H54 (cell line): Measurements from ENCODE around the gene ABLIM1.
A peak's percentile ranks its signal among the peaks of the same experiment; 100 is the strongest.

Experiments used
- DNase-seq: peaks from one replicate; pipeline ENCODE4 v3.0.0; 2011; ENCODE audit warnings: low spot score, mixed read lengths; ENCODE audit not compliant: insufficient read length
- FAIRE-seq: peaks from 3 replicates; lab custom pipeline; 2011; peaks lifted over from hg19 to GRCh38; lab: Jason Lieb, UNC
- POLR2A ChIP-seq: IDR thresholded peaks from 2 replicates; pipeline ENCODE4 v1.6.1; 2011; ENCODE audit warnings: low read depth, mild to moderate bottlenecking, low read length

ABLIM1 gene

GRCh38 chr10:114471906-114472876 is 185.9 kb downstream of the ABLIM1 start:
- DNase-seq = no peak
- no peak for TF ChIP-seq POLR2A
- no peak for FAIRE-seq

GRCh38 chr10:114470956-114471905 is 186.8 kb downstream of the ABLIM1 start:
- TF ChIP-seq POLR2A = no peak
- FAIRE-seq (no peak), DNase-seq (peak; percentile 47)

GRCh38 chr10:114470361-114470760 is 187.7 kb downstream of the ABLIM1 start:
- no peak for TF ChIP-seq POLR2A
- DNase-seq (no peak), FAIRE-seq (no peak)

- TF ChIP-seq POLR2A = no peak
- peak; percentile 25 for DNase-seq
Measured at GRCh38 chr10:114458955-114459354, 199.1 kb downstream of the ABLIM1 start.

GRCh38 chr10:114458216-114458920 is 199.7 kb downstream of the ABLIM1 start:
- FAIRE-seq (no peak), DNase-seq (no peak)

More at GRCh38 chr10:114458955-114459354, 199.1 kb downstream of the ABLIM1 start:
- no peak for FAIRE-seq

GRCh38 chr10:114453576-114453975 is 204.5 kb downstream of the ABLIM1 start:
- no peak for FAIRE-seq
- TF ChIP-seq POLR2A = no peak
- DNase-seq = no peak

More at GRCh38 chr10:114458216-114458920, 199.7 kb downstream of the ABLIM1 start:
- TF ChIP-seq POLR2A = no peak

- no peak for FAIRE-seq
- no peak for TF ChIP-seq POLR2A
- no peak for DNase-seq
Measured at GRCh38 chr10:114448897-114449296, 209.2 kb downstream of the ABLIM1 start.

- DNase-seq (no peak), FAIRE-seq (no peak)
Measured at GRCh38 chr10:114445332-114445731, 212.7 kb downstream of the ABLIM1 start.

GRCh38 chr10:114444819-114445218 is 213.3 kb downstream of the ABLIM1 start:
- no peak for TF ChIP-seq POLR2A
- FAIRE-seq (no peak), DNase-seq (no peak)

More at GRCh38 chr10:114445332-114445731, 212.7 kb downstream of the ABLIM1 start:
- TF ChIP-seq POLR2A = no peak

- no peak for FAIRE-seq
- DNase-seq = no peak
- no peak for TF ChIP-seq POLR2A
Measured at GRCh38 chr10:114442091-114442630, 215.9 kb downstream of the ABLIM1 start.

- FAIRE-seq (no peak), DNase-seq (no peak)
- no peak for TF ChIP-seq POLR2A
Measured at GRCh38 chr10:114441107-114441506, 217.0 kb downstream of the ABLIM1 start.

- no peak for TF ChIP-seq POLR2A
- DNase-seq = peak; percentile 24
- FAIRE-seq = no peak
Measured at GRCh38 chr10:114437473-114438292, 220.4 kb downstream of the ABLIM1 start.

GRCh38 chr10:114436941-114437340 is 221.1 kb downstream of the ABLIM1 start:
- TF ChIP-seq POLR2A = no peak

More at GRCh38 chr10:114436941-114437340, 221.1 kb downstream of the ABLIM1 start:
- DNase-seq (no peak), FAIRE-seq (no peak)
